HG02588 (cell line): ENCODE data around the gene CPOX.
"Not testable (repeated sequence)": the region's sequence is repeated elsewhere in the genome, so short reads cannot be mapped to it uniquely, and the experiment has no call there.

ENCODE experiments used
- ATAC-seq: cut with Tn5 transposase; IDR thresholded peaks from one replicate; pipeline ENCODE4 v1.9.1; 2021; ENCODE audit warnings: mild to moderate bottlenecking, moderate library complexity; ENCODE audit not compliant: unreplicated experiment

Gene CPOX

GRCh38 chr3:98593046-98593936, at the start of gene CPOX:
CPOX (minus strand) TSS chr3:98593611; CDS start chr3:98593504, 107 bp downstream.
- peak; percentile 97 for ATAC-seq

GRCh38 chr3:98642769-98643168, 49.4 kb upstream of the CPOX start:
- ATAC-seq, result not testable (repeated sequence)

- ATAC-seq, result not testable (repeated sequence)
Observed at GRCh38 chr3:98641756-98642155, 48.3 kb upstream of the CPOX start.

- ATAC-seq, result not testable (repeated sequence)
Observed at GRCh38 chr3:98638515-98638914, 45.1 kb upstream of the CPOX start.

- ATAC-seq, result no peak
Observed at GRCh38 chr3:98630416-98630815, 37.0 kb upstream of the CPOX start.

GRCh38 chr3:98628317-98628716, 34.9 kb upstream of the CPOX start:
- no peak for ATAC-seq

GRCh38 chr3:98626151-98626550, 32.7 kb upstream of the CPOX start:
- ATAC-seq, result no peak

GRCh38 chr3:98623572-98624280, 30.3 kb upstream of the CPOX start:
- ATAC-seq, result no peak

GRCh38 chr3:98617841-98618240, 24.4 kb upstream of the CPOX start:
- no peak for ATAC-seq

- ATAC-seq, result no peak
Observed at GRCh38 chr3:98613616-98614015, 20.2 kb upstream of the CPOX start.

GRCh38 chr3:98612996-98613517, 19.6 kb upstream of the CPOX start:
- peak; percentile 91 for ATAC-seq

- peak; percentile 51 for ATAC-seq
Observed at GRCh38 chr3:98612587-98612986, 19.2 kb upstream of the CPOX start.

GRCh38 chr3:98608029-98608428, 14.6 kb upstream of the CPOX start:
- ATAC-seq, result no peak

- no peak for ATAC-seq
Observed at GRCh38 chr3:98603580-98603979, 10.2 kb upstream of the CPOX start.

- ATAC-seq, result peak; percentile 80
Observed at GRCh38 chr3:98602078-98602678, 8.8 kb upstream of the CPOX start.

- no peak for ATAC-seq
Observed at GRCh38 chr3:98601180-98601579, 7.8 kb upstream of the CPOX start.

- ATAC-seq, result peak; percentile 52
Observed at GRCh38 chr3:98600412-98601095, 7.1 kb upstream of the CPOX start.

GRCh38 chr3:98599647-98600411, 6.4 kb upstream of the CPOX start:
- ATAC-seq, result no peak

- no peak for ATAC-seq
Observed at GRCh38 chr3:98598492-98598891, 5.1 kb upstream of the CPOX start.
